NCI-H2227 (cell line): ENCODE results near the gene SIM2.

Source experiments
- DNase-seq: peaks from one replicate; lab custom pipeline; 2025; ENCODE audit not compliant: unreplicated experiment; lab: John Stamatoyannopoulos, UW

Gene SIM2

DNA sequence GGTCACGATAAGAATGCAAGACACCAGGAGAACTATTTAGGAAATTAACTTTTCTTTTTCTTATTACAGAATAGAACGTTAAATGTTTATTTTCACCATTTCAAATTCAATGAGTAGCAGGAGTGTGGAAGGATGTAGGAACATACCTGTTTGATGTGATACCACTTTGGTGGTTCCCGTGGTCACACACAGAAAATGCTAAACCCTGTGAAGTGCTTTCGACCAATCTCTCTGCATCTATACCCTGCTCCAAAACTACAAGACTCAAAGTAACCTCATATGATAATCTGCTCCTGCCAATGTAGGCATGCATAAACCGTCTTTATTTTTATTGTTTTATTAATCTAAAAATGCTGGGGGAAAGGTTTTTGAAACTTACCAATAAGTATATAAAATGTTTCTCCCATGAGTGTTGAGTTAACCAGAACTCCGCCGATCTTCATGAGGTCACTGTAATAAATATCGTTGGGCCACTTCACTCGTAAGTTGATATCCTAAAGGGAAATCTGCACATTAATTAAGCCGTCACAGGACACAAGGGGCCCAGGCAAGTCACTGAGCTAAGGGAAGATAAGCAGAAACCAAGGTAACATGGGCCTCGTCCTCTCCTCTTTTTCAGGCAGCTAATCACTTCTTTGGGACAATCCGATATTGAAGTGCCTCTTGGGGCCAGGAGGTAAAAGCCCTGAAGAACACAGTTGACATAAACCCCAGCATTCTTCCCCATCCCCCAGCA, 60.6 kb downstream of the SIM2 start:
- no peak for DNase-seq

DNA sequence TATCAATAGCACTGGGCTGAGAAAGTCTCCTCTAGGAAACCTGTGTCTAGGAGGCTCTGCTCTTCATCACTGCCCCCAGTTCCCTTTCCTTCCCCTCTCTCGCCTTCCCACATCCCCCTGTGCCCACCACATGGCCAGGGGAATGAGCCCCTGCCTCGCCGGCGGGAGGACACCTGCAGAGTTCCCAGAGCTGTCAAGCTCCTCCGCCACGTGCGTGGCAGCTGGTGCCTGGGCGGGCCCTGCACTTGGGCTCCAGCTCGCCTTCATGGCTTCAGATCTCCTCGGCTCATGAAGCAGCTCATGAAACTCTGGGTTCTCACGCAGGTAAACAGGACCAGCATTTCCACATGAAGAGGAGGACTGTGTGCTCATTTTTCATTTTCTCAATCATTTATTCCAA, 62.8 kb downstream of the SIM2 start:
- no peak for DNase-seq

DNA sequence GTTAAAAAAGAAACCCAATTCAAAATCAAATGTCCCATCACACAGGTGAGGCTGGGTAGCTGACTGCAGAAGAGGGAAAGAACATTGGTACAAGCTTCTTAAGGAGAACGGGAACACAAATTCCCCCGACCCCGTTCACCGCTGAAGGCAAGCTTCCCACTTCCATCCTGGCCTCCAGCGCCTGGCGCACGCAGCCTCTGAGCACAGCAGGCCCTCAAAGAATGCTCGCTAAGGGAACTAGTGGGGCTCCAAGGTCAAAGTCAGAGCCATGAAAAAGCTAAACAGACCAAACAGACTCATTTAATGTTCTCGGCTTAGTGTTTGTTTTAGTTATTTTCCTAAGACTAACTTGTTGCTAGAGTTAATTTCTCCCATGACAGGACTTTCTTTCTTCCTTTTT, 63.7 kb downstream of the SIM2 start:
- no peak for DNase-seq

DNA sequence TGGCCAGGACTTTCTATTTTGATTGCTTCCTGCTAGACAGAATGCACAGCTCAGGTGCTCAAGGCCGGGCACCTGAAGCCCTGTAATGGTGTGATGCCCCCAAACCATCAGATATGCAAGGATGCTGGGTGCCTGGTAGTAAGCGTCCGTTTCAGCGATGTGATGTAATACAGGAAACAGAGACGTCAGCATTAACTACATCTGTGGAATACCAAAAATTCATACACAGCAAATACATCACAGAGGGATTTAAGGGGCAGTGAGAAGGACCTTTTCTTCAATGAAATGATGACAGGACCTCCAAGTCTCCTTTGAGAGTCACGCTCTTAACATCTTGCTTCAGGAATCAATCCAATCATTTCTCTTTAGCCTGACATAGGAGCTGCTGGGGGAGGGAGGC, 64.4 kb downstream of the SIM2 start:
- DNase-seq, result no peak

DNA sequence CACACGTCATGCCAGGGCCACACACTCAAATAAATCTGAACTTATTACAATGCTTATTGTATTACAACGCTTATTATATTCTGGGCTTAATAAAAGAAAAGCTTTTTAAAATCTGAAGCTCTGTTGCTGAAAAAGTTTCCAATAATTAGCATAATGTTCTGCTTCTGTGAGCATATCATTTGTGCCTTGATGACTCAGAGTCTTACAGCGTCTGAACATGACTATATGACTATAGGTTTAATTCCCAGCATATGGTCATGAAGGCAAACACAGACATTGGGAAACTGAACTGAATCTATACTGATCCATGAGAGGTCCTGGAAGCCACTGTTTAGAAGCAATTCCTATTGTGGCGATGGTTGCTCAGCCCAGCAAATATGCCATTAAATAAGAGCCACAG, 66.3 kb downstream of the SIM2 start:
- no peak for DNase-seq

DNA sequence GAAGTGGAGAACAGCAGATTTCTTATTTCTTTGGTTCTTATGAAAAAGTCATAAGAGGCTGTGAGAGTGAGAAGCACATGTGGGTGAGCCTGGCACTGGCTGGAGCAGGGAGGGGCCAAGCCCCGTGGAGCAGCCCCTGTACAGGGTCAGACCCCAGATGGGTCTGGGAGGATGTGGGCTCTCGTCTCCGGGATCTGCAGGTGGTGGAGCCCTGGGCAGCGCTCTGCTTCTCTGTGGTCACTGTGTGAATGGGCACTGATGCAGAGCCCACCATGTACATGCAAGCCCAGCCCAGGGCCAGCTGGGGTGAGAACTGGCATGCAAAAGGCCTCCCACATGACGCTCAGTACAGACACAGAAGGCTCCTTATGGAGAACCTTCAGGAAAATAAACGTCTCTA, 67.6 kb downstream of the SIM2 start:
- no peak for DNase-seq

DNA sequence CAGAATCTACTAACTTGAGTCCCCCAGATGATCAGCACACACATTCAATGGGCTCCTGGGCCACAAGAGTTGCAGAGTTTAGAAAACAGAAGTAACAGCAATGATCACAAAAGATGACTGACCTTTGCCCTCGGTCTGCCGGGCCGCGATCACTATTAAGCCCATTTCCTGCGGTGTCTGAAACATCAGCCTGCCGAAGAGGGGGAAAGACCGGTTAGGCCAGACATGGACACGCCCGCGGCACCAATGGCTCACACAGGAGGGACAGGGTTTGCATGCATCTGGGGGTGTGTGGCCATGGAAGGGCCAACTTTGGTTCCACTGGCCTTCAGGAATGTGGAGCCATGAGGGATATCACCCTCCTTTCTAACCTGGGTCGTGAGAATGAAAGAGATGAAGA, 68.2 kb downstream of the SIM2 start:
- DNase-seq, result no peak

DNA sequence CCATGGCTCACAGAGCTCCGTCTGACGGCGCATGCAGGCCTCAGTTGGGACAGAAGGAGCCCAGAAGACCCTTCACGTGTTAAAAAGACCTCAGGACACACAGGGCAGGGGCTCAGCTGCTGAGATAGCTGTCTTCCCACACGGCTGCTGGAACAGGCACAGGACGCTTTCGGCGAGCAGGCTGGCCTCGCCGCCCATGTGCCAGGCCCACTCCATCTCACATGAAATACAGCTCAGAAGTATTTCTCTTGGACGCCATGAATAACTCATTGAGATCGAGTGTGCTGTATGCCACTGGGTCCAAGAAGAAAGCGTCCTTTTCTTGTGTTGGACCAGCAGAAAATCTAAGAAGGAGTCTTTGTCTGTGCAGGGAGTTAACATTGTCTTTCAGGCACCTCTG, 69.6 kb downstream of the SIM2 start:
- no peak for DNase-seq

DNA sequence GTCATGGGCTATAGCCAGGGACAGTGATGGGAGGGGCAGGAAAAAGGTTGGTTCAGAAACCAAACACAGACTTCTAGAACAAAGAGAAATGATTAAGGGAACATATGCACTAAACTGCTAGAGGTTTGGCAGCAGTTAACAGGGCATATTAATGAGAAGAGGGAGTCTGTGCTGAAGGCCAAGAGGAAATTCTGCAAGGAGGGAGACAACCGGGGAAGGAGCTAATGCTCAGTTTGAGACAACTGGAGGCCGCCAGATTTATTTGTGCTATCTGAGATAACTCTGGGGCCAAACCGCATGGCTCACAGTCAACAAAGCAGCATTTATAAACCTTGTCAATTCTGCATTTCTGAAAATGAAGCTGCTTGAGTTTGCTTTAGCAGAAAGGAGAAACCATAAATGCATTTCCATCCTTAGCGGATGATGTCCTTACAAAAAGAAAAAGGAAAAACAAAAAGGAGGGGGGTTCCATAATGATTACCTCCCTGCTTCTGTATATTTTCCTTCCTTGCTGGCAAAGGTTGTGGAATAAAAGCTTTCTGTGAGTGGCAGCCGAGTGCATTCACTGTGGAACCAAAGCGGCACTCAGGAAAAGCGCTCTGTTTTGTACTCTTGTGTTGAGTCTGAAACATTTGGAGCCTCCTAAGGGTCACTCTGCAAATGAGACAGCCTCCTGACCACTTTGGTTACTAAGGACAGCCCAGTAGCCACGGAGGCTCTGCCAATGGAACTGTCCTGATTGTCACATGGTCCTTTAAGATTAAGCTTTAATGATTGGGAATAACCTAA, 70.3 kb downstream of the SIM2 start:
- DNase-seq, result no peak

DNA sequence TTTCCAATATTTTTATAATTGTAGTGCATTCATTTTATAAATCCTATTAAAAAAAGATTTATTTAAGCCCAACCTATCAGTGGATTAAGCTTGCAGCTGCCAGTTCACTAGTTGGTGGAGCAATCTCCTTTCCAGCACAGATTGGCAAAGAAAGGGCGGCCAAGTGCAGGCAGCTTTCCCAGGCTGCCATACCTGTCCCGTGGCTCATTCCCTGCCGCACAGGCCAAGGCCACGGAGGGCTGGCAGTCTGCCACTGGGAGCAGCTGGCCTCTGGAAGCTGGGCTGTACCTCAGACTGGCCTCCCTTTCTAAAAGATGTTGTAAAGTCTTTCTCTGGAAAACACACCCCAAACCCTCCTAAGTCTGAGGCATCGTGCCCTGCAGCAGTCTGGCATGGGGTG, 74.2 kb downstream of the SIM2 start:
- DNase-seq, result no peak

DNA sequence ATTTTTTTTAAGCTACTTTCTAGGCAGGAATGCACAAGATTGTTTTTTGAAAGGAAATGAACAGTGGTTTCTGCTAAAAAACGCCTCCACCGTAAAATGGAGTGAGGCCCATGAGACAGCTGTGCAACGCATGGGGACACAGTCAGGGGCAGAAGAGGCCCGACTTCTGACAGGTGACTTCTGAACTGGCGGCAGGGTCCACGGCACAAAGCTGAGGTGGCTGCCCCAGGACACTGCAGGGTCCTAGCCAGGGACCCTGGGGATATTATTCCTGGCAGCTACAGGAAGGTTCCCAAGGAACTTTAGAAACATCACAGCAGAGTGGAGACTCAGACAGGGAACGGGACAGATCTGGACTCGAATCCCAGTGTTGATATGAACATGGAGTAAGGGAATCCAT, 75.1 kb downstream of the SIM2 start:
- no peak for DNase-seq

DNA sequence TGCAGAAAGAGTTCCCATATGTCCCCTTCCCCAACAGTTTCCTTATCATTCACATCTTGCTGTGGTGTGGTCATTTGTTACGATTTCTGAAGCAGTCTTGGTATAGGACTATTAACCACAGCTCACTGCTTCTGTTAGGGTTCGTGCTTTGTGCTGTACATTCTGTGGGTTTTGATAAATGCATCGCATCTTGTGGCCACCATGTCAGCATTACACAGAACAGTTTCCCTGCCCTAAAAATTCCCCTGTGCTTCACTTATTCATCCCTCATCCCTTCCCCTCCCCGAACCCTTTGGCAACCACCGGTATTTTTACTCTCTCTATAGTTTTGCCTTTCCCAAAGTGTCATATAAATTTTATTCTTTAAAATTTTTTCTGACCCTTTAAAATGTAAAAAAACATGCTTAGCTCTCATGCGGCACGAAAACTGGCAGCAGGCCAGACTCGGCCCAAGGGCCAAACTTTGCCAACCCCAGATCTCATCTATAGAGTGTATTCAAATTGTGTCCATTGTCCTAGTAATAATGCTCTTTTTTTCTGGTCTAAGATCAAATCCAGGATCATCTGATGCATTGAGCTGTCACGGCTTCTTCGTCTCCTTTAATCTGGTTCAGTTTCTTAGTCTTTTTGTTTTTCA, 78.2 kb downstream of the SIM2 start:
- no peak for DNase-seq

DNA sequence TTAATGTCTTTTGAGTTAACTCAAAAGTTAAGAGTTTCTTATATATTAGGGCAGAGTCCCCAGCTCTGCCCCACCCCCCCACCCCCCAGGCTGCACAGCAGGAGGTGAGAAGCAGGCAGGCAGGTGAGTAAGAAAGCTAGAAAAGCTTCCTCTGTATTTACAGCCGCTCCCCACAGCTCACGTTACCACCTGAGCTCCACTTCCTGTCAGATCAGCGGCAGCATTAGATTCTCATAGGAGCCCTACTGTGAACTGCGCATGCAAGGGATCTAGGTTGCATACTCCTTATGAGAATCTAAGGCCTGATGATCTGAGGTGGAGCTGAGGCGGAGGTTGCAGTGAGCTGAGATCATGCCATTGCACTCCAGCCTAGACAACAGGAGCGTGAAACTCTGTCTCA, 81.9 kb downstream of the SIM2 start:
- no peak for DNase-seq

DNA sequence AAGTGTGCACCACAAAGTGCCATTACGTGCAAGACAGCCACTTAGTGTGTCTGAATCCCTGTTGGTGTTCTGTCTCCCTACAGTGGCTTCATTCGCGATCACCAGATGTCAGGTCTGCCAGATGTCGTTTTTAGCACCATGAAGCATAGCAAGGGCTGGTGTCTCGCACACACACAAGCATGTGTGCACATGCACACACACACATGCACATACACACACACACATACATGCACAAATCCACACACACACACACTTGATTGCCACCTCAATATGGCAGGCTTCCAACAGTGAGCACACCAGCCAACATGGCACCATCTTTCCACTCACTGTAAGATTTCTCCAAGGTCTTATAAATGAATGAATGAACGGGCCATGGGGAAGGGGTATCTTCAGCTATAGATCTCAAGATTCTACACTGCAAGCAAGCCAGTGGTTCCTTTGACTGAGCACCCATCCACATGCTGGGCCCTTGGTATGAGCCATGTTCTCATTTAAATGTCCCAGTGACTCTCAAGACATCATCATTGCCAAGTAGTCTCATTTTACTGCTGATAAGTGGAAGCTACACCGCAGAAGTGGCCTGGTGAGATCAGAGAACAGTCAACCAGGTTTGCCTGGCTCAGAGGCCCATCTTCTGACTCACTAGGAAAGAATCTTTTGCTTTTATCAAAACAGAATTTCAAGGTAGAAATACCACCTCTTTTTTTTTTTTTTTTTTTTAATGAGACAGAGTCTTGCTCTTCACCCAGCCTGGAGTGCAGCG, 84.9 kb downstream of the SIM2 start:
- DNase-seq, result no peak

DNA sequence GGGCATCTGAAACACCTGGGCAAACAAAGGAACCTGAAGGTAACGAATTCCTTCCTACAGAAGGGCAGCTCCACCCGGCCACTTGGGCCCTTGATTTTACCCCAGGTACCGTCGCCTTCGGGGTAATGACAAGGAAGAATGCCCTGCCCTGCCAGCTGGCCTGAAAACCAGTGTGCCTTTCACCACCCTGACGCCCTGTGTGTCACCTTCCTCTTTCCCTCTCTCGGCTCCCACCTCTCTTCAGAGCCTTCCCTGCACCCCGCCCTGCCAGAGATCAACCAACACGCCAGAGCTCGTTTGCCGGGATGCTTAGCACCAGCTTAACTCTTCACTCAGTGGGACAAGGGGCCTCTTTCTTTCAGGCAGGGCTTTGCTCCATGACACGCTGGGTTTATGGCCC, 86.0 kb downstream of the SIM2 start:
- no peak for DNase-seq

DNA sequence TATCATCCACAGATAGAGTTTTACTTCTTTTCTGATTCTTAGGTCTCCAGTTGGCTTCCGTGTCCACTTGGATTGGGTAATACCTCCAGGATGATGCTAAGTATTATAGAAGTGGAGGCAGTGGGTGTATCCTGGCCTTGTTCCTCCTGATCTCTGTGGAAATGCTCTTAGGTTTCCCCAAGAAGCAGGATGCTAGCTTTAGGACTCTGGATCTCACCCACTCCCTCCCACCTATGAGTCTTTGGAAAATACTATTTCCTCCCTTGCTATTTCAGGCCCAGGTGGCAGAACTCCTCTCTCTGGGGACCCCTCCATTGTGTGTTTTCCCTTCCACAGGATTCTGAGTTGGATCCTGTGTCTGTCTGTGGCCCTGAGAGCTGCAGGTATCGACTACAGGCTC, 86.7 kb downstream of the SIM2 start:
- DNase-seq, result no peak

DNA sequence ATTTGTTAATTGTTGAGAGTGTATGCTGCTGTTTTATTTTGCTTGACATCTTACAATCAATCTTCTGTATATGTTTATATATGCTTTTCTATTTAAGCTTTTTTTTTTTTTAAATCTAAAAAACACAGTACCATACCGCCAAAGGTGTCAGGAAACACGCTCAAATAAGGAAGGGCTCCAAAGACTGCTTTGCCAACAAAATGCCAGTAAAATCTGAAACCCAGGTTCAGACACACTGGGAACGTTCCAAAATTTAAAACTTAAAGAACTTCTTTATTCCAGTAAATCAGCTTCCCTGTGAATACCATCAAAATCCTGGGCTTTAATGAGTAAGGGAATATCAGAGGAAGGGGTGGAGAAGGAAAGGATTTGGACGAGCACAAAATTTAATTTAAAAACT, 87.3 kb downstream of the SIM2 start:
- DNase-seq, result no peak

DNA sequence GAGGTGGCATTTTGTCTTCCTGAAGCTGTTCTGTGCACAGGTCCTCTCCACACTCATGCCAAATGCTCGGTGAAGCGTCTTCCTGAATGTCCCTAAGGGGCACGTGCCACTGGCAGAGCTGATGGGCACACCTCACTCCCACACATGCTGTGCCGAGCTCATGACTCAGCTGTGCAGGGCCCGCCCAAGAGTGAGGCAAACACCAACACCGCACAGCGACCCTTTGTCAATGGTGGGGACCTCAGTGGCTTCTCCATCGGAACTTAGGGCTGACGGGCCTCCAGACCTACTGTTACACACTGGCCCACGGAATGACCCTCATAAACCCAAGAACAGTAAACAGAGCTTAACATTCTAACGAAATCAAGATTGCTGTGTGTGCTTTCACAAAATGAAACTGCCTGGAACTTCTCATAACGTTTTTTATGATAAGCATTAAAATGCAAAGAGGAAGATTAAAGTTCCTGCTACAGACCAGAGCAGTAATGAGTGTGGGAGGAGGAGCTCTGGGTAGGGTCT, 89.3 kb downstream of the SIM2 start:
- DNase-seq, result no peak

DNA sequence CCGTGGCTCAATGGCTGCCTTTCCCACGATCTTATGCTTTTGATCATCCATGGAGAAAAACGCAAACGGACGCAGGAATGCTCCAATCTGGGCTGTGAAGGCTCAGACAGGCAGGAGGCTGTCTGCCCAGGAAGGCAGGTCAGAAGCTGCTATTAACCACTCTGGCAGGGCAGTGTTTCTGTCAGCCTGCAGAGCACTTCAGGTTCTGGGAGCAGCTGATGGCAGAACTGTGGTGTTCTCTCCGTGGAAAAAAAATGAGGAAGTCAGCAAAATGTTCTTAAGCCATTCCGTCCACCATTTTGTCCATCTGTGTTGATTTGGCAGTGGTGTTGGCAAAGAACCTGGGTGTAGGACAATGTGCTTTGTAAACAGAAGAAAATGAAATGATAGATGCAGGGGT, 91.7 kb downstream of the SIM2 start:
- DNase-seq, result peak; percentile 64

DNA sequence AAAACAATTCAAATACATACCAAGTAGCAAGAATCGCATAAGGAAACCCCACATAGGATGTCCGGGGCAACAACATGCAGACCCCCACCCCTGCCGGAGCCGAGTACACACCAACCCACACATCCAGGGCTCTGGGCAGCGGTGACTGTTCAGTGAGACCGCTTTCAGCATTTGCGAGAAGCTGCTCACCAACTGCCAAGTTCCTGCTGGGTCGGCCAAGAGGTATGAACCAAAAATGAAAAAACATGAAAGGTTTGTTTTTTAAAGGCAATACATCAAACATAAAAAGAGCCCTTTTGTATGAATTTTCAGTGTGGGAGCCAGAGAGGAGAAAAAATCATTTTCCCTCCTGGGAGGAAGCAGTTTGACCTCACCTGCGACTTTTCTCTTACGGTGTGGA, 92.3 kb downstream of the SIM2 start:
- DNase-seq, result peak; percentile 4

DNA sequence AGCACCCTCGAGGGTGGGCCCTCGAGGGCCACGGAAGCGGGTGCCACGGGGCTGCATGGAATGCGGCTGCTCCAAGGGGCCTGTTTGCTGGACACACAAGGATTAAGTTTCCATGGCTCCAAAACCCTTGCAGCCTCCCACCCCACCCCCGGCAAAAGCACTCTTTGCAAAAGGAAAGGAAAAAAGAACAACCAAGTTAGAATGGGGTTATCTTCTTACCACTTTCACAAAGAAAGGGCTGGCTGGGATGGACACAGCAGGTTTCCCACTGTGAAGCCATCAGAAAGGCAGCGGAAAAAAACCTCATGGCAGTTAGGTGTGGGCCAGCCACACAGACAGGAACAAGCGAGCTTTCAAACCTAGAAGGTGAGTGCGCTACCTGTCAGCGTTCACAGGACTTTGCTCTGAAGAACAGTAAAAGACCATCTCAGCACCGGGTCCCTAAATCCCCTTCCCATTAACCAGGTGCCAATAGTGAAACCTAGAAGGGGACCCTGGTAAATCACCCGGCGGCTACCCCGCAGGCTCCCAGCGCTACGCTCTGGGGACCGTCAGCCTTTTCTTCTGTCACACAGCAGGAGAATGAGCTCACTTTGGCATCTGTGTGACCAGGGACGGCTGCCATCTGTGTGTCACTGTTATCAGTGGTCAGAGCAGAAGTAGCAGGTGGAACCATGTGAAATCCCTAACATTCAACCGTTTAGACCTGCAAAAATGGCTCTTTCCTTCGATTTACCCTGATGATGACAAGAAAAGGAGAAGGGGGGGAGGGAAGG, 93.0 kb downstream of the SIM2 start:
- peak; percentile 27 for DNase-seq
